Purkinje cell (primary cell): ENCODE data around the gene NUP58. TPM values are rescaled to one million over a fixed set of nuclear protein-coding genes. Genes with fewer than 3 reads are reported as not detected.

Experiments
- polyA plus RNA-seq: library from polyadenylated mRNA; unstranded; fragments of >200 nt; fragmentation: Nextera tagmentation; gene quantifications from 2 replicates; pipeline ENCODE4 v1.2.1, GENCODE V29; 2014

NUP58 gene
- 19.3 and 19.4 TPM in 2 replicates for polyA plus RNA-seq

GRCh38 chr13:25301347-25302113, at the start of gene NUP58:
Gene NUP58 (plus strand): TSS chr13:25301625. CDS start chr13:25301774, 149 bp downstream.

GRCh38 chr13:25286969-25287961, 14.2 kb upstream of the NUP58 start, which contains the start of gene MTMR6:
Gene MTMR6 (minus strand): TSS chr13:25287488. CDS start chr13:25287247, 241 bp downstream.

GRCh38 chr13:25371875-25372283, 70.5 kb downstream of the NUP58 start, which contains the start of gene ATP8A2:
Gene ATP8A2 (plus strand): TSS chr13:25371974. CDS start chr13:25372213, 239 bp downstream.

Other genes with a start within 250 kb of the NUP58 start
- 0.21 and 1.1 TPM in 2 replicates for gene PABPC3, start 205.5 kb upstream of the NUP58 start, polyA plus RNA-seq
- gene AMER2, start 129.3 kb upstream of the NUP58 start, polyA plus RNA-seq: 11.0 and 15.7 TPM in 2 replicates
- 27.0 and 30.4 TPM in 2 replicates for gene MTMR6, start 14.1 kb upstream of the NUP58 start, polyA plus RNA-seq
- gene ATP8A2, start 70.3 kb downstream of the NUP58 start, polyA plus RNA-seq: 25.3 and 36.4 TPM in 2 replicates